ENCODE data around the gene ZBTB45. TPM values are rescaled to one million over a fixed set of nuclear protein-coding genes. Genes with fewer than 3 reads are reported as not detected.

The ZBTB45 gene
- total RNA-seq, 4 donors from 2014 or later, result 7.4 to 21.6 (median 14.3) TPM

- H3K27me3 ChIP-seq, result no peaks in the 10 kb centered on the region
- H3K4me1 ChIP-seq, result peaks cover 0 to 9% (median 6%) of the 10 kb centered on the region in 4 donors
- DNase-seq, result no peak
- H3K27ac ChIP-seq, result no peak overlapping the region
- no peaks in the 10 kb centered on the region for H3K9me3 ChIP-seq
- peaks cover 0 to 38% (median 0%) of the 10 kb centered on the region in 3 donors for H3K36me3 ChIP-seq
- no peak overlapping the region for H3K4me3 ChIP-seq
- TF ChIP-seq CTCF (IDR thresholded peaks at IDR 0.05) (no peak), POLR2A (IDR thresholded peaks at IDR 0.05) (no peak)
These were observed 51.3 kb downstream of the ZBTB45 start for GRCh38 chr19:58468216-58468839.

GRCh38 chr19:58466760-58467589, 52.6 kb downstream of the ZBTB45 start, which contains the start of gene ZNF324:
Gene ZNF324 (plus strand): TSS chr19:58467080. CDS start chr19:58469186, 2,106 bp downstream.
- Histone ChIP-seq H3K4me1 (peaks cover 0 to 9% (median 6%) of the 10 kb centered on the region in 4 donors), H3K27ac (peak within 1 kb of the TSS; percentile 53 to 83 (median 72)), H3K27me3 (no peaks in the 10 kb centered on the region), H3K9me3 (no peaks in the 10 kb centered on the region), H3K36me3 (peaks cover 0 to 26% (median 0%) of the 10 kb centered on the region in 3 donors), H3K4me3 (peak within 1 kb of the TSS; percentile 69 to 93 (median 87))
- TF ChIP-seq POLR2A (IDR thresholded peaks at IDR 0.05) (peak; percentile 34 to 51), CTCF (IDR thresholded peaks at IDR 0.05) (no peak)
- peak; percentile 99 for DNase-seq

GRCh38 chr19:58466089-58466759, 53.4 kb downstream of the ZBTB45 start:
- TF ChIP-seq POLR2A (IDR thresholded peaks at IDR 0.05) (no peak), CTCF (IDR thresholded peaks at IDR 0.05) (no peak)
- H3K27ac ChIP-seq, result peak overlapping the region in 2 of 4 donors; percentile 72 to 83

More at GRCh38 chr19:58466089-58466759, 53.4 kb downstream of the ZBTB45 start:
- no peaks in the 10 kb centered on the region for H3K9me3 ChIP-seq
- peak overlapping the region; percentile 69 to 93 (median 87) for H3K4me3 ChIP-seq
- no peak for DNase-seq
- peaks cover 0 to 9% (median 6%) of the 10 kb centered on the region in 4 donors for H3K4me1 ChIP-seq
- H3K27me3 ChIP-seq, result no peaks in the 10 kb centered on the region
- peaks cover 0 to 20% (median 0%) of the 10 kb centered on the region in 3 donors for H3K36me3 ChIP-seq

Small RNAs within 50 kb of the gene (small RNA-seq; reads per million reads assigned to genes)
- 0 reads per million in 2 donors for gene MIR6807
- 0 reads per million in 2 donors for gene RN7SL525P
- 0 reads per million in 2 donors for gene RN7SL693P
- 0 reads per million in 2 donors for gene RNU6-1337P

Other genes starting within 250 kb of the ZBTB45 start
- 1 to 10 TPM; 7.0 to 8.9 (median 7.9) TPM for gene ZNF8, start 240.9 kb downstream of the ZBTB45 start, total RNA-seq
- 10 to 100 TPM; 41.3 to 54.2 (median 47.2) TPM for gene ERVK3-1, start 214.4 kb downstream of the ZBTB45 start, total RNA-seq
- 1 to 10 TPM; 2.5 to 4.6 (median 4.0) TPM for gene ZSCAN22, start 192.8 kb downstream of the ZBTB45 start, total RNA-seq
- 10 to 100 TPM in 1 of 4 donors, 1 to 10 TPM in 2, not detected in 1; 5.4 to 26.4 (median 8.3) TPM for gene A1BG, start 166.3 kb downstream of the ZBTB45 start, total RNA-seq
- gene ZNF497, start 157.1 kb downstream of the ZBTB45 start, total RNA-seq, result 1 to 10 TPM in 2 of 4 donors, under 1 TPM in 1, not detected in 1; 0.70 to 4.4 (median 2.1) TPM
- gene ZNF837, start 138.8 kb downstream of the ZBTB45 start, total RNA-seq, result 10 to 100 TPM in 1 of 4 donors, 1 to 10 TPM in 3; 3.3 to 10.9 (median 7.7) TPM
- 1,000 to 10,000 TPM in 1 of 4 donors, 100 to 1,000 TPM in 3; 428 to 1,258 (median 517) TPM for gene RPS5, start 132.5 kb downstream of the ZBTB45 start, total RNA-seq
- gene RNF225, start 124.2 kb downstream of the ZBTB45 start, total RNA-seq, result not detected
- gene ZNF584, start 111.2 kb downstream of the ZBTB45 start, total RNA-seq, result 10 to 100 TPM in 1 of 4 donors, 1 to 10 TPM in 3; 2.5 to 18.2 (median 9.6) TPM
- 10 to 100 TPM in 1 of 4 donors, 1 to 10 TPM in 3; 3.9 to 12.4 (median 7.2) TPM for gene ZNF132, start 79.7 kb downstream of the ZBTB45 start, total RNA-seq
- 10 to 100 TPM in 3 of 4 donors, 1 to 10 TPM in 1; 7.0 to 13.1 (median 10.5) TPM for gene ZNF324B, start 68.2 kb downstream of the ZBTB45 start, total RNA-seq
- 10 to 100 TPM; 12.4 to 31.2 (median 22.7) TPM for gene ZNF324, start 52.7 kb downstream of the ZBTB45 start, total RNA-seq
- gene ZNF446, start 43.5 kb downstream of the ZBTB45 start, total RNA-seq, result 10 to 100 TPM; 12.8 to 25.6 (median 19.6) TPM
- 1 to 10 TPM in 3 of 4 donors, under 1 TPM in 1; 0.88 to 6.3 (median 2.3) TPM for gene SLC27A5, start 7.8 kb downstream of the ZBTB45 start, total RNA-seq
- 100 to 1,000 TPM; 164 to 281 (median 196) TPM for gene TRIM28, start 24.3 kb upstream of the ZBTB45 start, total RNA-seq
- 100 to 1,000 TPM in 2 of 4 donors, 10 to 100 TPM in 2; 79.2 to 115 (median 101) TPM for gene CHMP2A, start 35.3 kb upstream of the ZBTB45 start, total RNA-seq
- gene UBE2M, start 38.8 kb upstream of the ZBTB45 start, total RNA-seq, result 10 to 100 TPM; 10.2 to 37.1 (median 18.5) TPM
- 100 to 1,000 TPM in 1 of 4 donors, 10 to 100 TPM in 3; 60.9 to 123 (median 82.3) TPM for gene MZF1, start 53.5 kb upstream of the ZBTB45 start, total RNA-seq